ENCODE results near the gene ATG7. TPM values are rescaled to one million over a fixed set of nuclear protein-coding genes. Genes with fewer than 3 reads are reported as not detected.

ATG7 gene
- total and polyA plus RNA-seq, 2 donors from 2014 or later, result 15.3 to 54.9 TPM

DNA sequence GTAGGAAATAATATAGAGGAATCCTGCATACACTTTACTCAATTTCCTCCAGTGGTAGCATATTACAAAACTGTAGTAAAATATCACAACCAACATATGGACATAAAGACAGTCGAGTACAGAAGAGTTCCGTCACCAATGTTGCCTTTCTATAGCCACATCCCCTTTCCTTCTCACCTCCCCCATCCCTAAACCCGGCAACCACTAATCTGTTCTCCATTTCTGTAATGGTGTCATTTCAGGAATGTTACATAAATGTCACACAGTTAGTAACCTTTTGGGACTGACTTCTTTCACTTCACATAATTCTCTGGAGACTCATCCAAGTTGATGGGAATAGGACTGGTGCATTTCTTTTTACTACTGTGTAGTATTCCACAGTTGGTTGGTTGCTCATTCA is 41.4 kb upstream of the ATG7 start:
- Histone ChIP-seq H3K4me1 (ENCODE audit: control insufficient read depth in 2 of 3, insufficient read depth in 2 of 3, low read depth in 1 of 3, low read length in 3 of 3) (no peaks in the 10 kb centered on the region), H3K9ac (ENCODE audit: low read length in 3 of 3) (no peak overlapping the region), H3K27ac (ENCODE audit: low read depth in 2 of 2, low read length in 2 of 2) (no peak overlapping the region), H3K4me3 (ENCODE audit: low read length in 3 of 3) (no peak overlapping the region), H3K36me3 (ENCODE audit: control insufficient read depth in 2 of 3, insufficient read depth in 3 of 3, low read length in 3 of 3) (no peaks in the 10 kb centered on the region), H3K27me3 (ENCODE audit: control insufficient read depth, insufficient read depth, low read length) (no peaks in the 10 kb centered on the region), H3K9me3 (ENCODE audit: control insufficient read depth in 2 of 3, insufficient read depth in 1 of 3, low read length in 3 of 3) (no peaks in the 10 kb centered on the region)
- FAIRE-seq (no peak), DNase-seq (no peak)
- intact Hi-C loops (cut with DNase I), result no loop called here
- TF ChIP-seq, protein P1, sequence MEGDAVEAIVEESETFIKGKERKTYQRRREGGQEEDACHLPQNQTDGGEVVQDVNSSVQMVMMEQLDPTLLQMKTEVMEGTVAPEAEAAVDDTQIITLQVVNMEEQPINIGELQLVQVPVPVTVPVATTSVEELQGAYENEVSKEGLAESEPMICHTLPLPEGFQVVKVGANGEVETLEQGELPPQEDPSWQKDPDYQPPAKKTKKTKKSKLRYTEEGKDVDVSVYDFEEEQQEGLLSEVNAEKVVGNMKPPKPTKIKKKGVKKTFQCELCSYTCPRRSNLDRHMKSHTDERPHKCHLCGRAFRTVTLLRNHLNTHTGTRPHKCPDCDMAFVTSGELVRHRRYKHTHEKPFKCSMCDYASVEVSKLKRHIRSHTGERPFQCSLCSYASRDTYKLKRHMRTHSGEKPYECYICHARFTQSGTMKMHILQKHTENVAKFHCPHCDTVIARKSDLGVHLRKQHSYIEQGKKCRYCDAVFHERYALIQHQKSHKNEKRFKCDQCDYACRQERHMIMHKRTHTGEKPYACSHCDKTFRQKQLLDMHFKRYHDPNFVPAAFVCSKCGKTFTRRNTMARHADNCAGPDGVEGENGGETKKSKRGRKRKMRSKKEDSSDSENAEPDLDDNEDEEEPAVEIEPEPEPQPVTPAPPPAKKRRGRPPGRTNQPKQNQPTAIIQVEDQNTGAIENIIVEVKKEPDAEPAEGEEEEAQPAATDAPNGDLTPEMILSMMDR (IDR thresholded peaks at IDR 0.05; ENCODE audit: borderline replicate concordance, extremely low read depth, insufficient read depth), result no peak

DNA sequence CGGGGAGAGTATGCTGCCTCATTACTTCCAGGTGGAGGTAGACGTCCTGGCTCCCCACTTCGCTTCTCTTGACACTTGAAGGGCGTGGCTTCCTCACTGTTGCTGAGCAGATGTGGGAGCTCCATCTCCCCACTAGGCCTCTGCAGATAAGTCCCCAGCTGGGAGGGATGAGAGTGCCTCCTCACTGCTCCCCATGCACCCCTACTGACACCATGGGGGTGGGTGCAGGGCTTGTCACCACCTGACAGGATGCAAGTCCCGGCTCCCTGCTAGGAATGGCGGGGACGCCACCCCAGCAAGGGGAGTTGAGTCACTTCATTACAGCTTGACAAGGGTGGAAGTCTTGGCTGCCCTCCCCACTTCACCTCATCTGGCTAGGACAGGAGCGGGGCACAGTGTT is 36.8 kb upstream of the ATG7 start:
- FAIRE-seq (no peak), DNase-seq (no peak)
- Histone ChIP-seq H3K36me3 (ENCODE audit: control insufficient read depth in 2 of 3, insufficient read depth in 3 of 3, low read length in 3 of 3) (no peaks in the 10 kb centered on the region), H3K9ac (ENCODE audit: low read length in 3 of 3) (no peak overlapping the region), H3K9me3 (ENCODE audit: control insufficient read depth in 2 of 3, insufficient read depth in 1 of 3, low read length in 3 of 3) (no peaks in the 10 kb centered on the region), H3K4me1 (ENCODE audit: control insufficient read depth in 2 of 3, insufficient read depth in 2 of 3, low read depth in 1 of 3, low read length in 3 of 3) (no peaks in the 10 kb centered on the region), H3K4me3 (ENCODE audit: low read length in 3 of 3) (no peak overlapping the region), H3K27ac (ENCODE audit: low read depth in 2 of 2, low read length in 2 of 2) (no peak overlapping the region), H3K27me3 (ENCODE audit: control insufficient read depth, insufficient read depth, low read length) (no peaks in the 10 kb centered on the region)
- intact Hi-C loops (cut with DNase I), result no loop called here
- TF ChIP-seq, protein P1 (IDR thresholded peaks at IDR 0.05; ENCODE audit: borderline replicate concordance, extremely low read depth, insufficient read depth), result no peak

DNA sequence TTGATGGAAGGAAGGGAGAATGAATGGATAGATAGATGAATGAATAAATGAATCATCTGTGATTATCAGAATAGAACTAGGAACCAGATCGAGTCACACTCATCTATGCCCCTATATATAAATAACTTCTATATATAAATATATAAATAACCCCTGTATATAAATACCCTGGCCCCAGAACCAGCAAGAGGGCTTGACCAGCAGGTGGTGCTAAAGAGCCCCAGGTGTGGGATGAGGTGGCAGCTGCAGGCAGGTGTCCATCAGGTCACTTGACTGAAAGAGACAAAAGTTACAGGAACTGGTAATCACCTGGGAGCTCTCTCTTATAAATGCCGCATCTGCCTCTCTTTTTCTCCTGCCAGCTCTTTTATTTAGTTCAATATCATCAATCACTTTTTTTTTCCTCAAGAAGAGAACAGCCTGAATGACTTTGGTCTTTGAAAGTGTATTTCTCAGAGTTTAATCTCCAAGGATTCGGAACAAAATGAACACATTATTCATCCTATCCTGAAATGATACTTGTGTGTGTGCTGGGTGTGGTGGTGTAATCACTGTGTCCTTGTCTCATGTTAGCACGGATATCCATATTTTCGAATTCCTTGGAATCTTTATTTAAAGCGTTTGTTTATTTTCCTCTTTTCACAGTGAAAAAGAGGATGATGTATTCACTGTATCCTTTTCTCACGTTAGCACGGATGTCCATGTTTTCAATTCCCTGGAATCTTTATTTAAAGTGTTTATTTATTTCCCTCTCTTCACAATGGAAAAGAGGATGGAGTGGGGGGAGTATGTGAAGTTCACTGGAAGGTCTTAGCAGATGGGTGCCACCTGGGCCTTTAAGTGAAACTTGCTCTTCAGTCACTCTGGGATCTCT is 35.4 kb upstream of the ATG7 start:
- Histone ChIP-seq H3K4me3 (ENCODE audit: low read length in 3 of 3) (no peak overlapping the region), H3K36me3 (ENCODE audit: control insufficient read depth in 2 of 3, insufficient read depth in 3 of 3, low read length in 3 of 3) (no peaks in the 10 kb centered on the region), H3K4me1 (ENCODE audit: control insufficient read depth in 2 of 3, insufficient read depth in 2 of 3, low read depth in 1 of 3, low read length in 3 of 3) (no peaks in the 10 kb centered on the region), H3K27me3 (ENCODE audit: control insufficient read depth, insufficient read depth, low read length) (no peaks in the 10 kb centered on the region), H3K9me3 (ENCODE audit: control insufficient read depth in 2 of 3, insufficient read depth in 1 of 3, low read length in 3 of 3) (no peaks in the 10 kb centered on the region), H3K9ac (ENCODE audit: low read length in 3 of 3) (no peak overlapping the region), H3K27ac (ENCODE audit: low read depth in 2 of 2, low read length in 2 of 2) (peak overlapping the region in 1 of 2 donors; percentile 41)
- intact Hi-C loops (cut with DNase I), result no loop called here
- FAIRE-seq, result no peak
- TF ChIP-seq, protein P1 (IDR thresholded peaks at IDR 0.05; ENCODE audit: borderline replicate concordance, extremely low read depth, insufficient read depth), result peak; percentile 59
- peak; percentile 51 to 72 (median 58) for DNase-seq

Measured in kidney (tissue), 14 donors.